ENCODE results near the gene NOX1. TPM values are rescaled to one million over a fixed set of nuclear protein-coding genes. Genes with fewer than 3 reads are reported as not detected.

Gene NOX1
- total and polyA plus RNA-seq, 2 of the 13 experiments (the other 11 are each of a cell fraction or from before 2014, with no cell fraction given) = 0.07 TPM; not detected in 1

- TF ChIP-seq ZBTB10 (CRISPR knock-in tag; IDR thresholded peaks at IDR 0.05; ENCODE audit: borderline replicate concordance) (no peak), ZNF207 (IDR thresholded peaks at IDR 0.05; ENCODE audit: borderline replicate concordance) (no peak), ZNF576 (CRISPR knock-in tag; IDR thresholded peaks at IDR 0.05) (no peak), HIC2 (CRISPR knock-in tag; IDR thresholded peaks at IDR 0.05; ENCODE audit: low read depth) (no peak), CREB3 (CRISPR knock-in tag; IDR thresholded peaks at IDR 0.05) (no peak), ZNF841 (CRISPR knock-in tag; IDR thresholded peaks at IDR 0.05; ENCODE audit: borderline replicate concordance) (no peak), ZZZ3 (CRISPR knock-in tag; IDR thresholded peaks at IDR 0.05; ENCODE audit: borderline replicate concordance) (no peak), ZFY (CRISPR knock-in tag; IDR thresholded peaks at IDR 0.05) (peak; percentile 40; the same call in 1 of the 2 replicates), CSRNP1 (CRISPR knock-in tag; IDR thresholded peaks at IDR 0.05) (no peak; the same call in 1 of the 2 replicates), ZNF253 (CRISPR knock-in tag; IDR thresholded peaks at IDR 0.05; ENCODE audit: borderline replicate concordance) (no peak), ATF4 (CRISPR knock-in tag; IDR thresholded peaks at IDR 0.05) (no peak), TP53 (CRISPR knock-in tag; conservative IDR thresholded peaks at IDR 0.05) (no peak)
Measured at GRCh38 chrX:100819837-100820666, 54.1 kb downstream of the NOX1 start, which contains the start of gene CSTF2 (continued).
